ENCODE results near the gene ATXN1.

Gene ATXN1

GRCh38 chr6:16344756-16345155, 416.5 kb downstream of the ATXN1 start:
- Histone ChIP-seq H3K4me1 (ENCODE audit: low read length) (no peaks in the 10 kb centered on the region), H3K9ac (ENCODE audit: low read length) (no peak overlapping the region), H3K36me3 (replicated peaks; ENCODE audit: low read depth, low read length) (no peaks in the 10 kb centered on the region), H3K9me3 (ENCODE audit: insufficient read depth, low read length) (no peaks in the 10 kb centered on the region), H2AFZ (ENCODE audit: low read depth, low read length) (no peak overlapping the region), H3K79me2 (ENCODE audit: low read length) (no peaks in the 10 kb centered on the region), H3K27me3 (ENCODE audit: low read depth, low read length) (no peaks in the 10 kb centered on the region), H3K4me2 (ENCODE audit: low read length) (no peak overlapping the region), H4K20me1 (ENCODE audit: insufficient read depth, low read length) (no peaks in the 10 kb centered on the region), H3K4me3 (ENCODE audit: low read length) (no peak overlapping the region), H3K27ac (ENCODE audit: low read length) (no peak overlapping the region)
- no peak for TF ChIP-seq CTCF (IDR thresholded peaks at IDR 0.05; ENCODE audit: low read depth, low read length)
- TF ChIP-seq EZH2phosphoT487 (IDR thresholded peaks at IDR 0.05; ENCODE audit: low read depth), result no peak

- Histone ChIP-seq H3K9ac (ENCODE audit: low read length) (no peak overlapping the region), H3K4me2 (ENCODE audit: low read length) (no peak overlapping the region), H3K27me3 (ENCODE audit: low read depth, low read length) (no peaks in the 10 kb centered on the region), H3K4me1 (ENCODE audit: low read length) (no peaks in the 10 kb centered on the region), H2AFZ (ENCODE audit: low read depth, low read length) (no peak overlapping the region), H3K36me3 (replicated peaks; ENCODE audit: low read depth, low read length) (no peaks in the 10 kb centered on the region), H4K20me1 (ENCODE audit: insufficient read depth, low read length) (no peaks in the 10 kb centered on the region), H3K27ac (ENCODE audit: low read length) (no peak overlapping the region), H3K9me3 (ENCODE audit: insufficient read depth, low read length) (no peaks in the 10 kb centered on the region), H3K79me2 (ENCODE audit: low read length) (no peaks in the 10 kb centered on the region), H3K4me3 (ENCODE audit: low read length) (no peak overlapping the region)
- no peak for TF ChIP-seq EZH2phosphoT487 (IDR thresholded peaks at IDR 0.05; ENCODE audit: low read depth)
- no peak for TF ChIP-seq CTCF (IDR thresholded peaks at IDR 0.05; ENCODE audit: low read depth, low read length)
Observed at GRCh38 chr6:16343593-16343992, 417.7 kb downstream of the ATXN1 start.

- Histone ChIP-seq H4K20me1 (ENCODE audit: insufficient read depth, low read length) (no peaks in the 10 kb centered on the region), H3K9me3 (ENCODE audit: insufficient read depth, low read length) (no peaks in the 10 kb centered on the region), H3K27me3 (ENCODE audit: low read depth, low read length) (no peaks in the 10 kb centered on the region), H3K79me2 (ENCODE audit: low read length) (no peaks in the 10 kb centered on the region), H3K27ac (ENCODE audit: low read length) (no peak overlapping the region), H3K9ac (ENCODE audit: low read length) (no peak overlapping the region), H3K4me3 (ENCODE audit: low read length) (no peak overlapping the region), H2AFZ (ENCODE audit: low read depth, low read length) (no peak overlapping the region), H3K4me1 (ENCODE audit: low read length) (no peaks in the 10 kb centered on the region), H3K4me2 (ENCODE audit: low read length) (no peak overlapping the region), H3K36me3 (replicated peaks; ENCODE audit: low read depth, low read length) (no peaks in the 10 kb centered on the region)
- no peak for TF ChIP-seq EZH2phosphoT487 (IDR thresholded peaks at IDR 0.05; ENCODE audit: low read depth)
- TF ChIP-seq CTCF (IDR thresholded peaks at IDR 0.05; ENCODE audit: low read depth, low read length), result no peak
Observed at GRCh38 chr6:16339265-16339587, 422.0 kb downstream of the ATXN1 start.

- Histone ChIP-seq H2AFZ (ENCODE audit: low read depth, low read length) (no peak overlapping the region), H3K27me3 (ENCODE audit: low read depth, low read length) (no peaks in the 10 kb centered on the region), H3K36me3 (replicated peaks; ENCODE audit: low read depth, low read length) (no peaks in the 10 kb centered on the region), H3K4me1 (ENCODE audit: low read length) (no peaks in the 10 kb centered on the region), H3K4me3 (ENCODE audit: low read length) (no peak overlapping the region), H3K79me2 (ENCODE audit: low read length) (no peaks in the 10 kb centered on the region), H3K9ac (ENCODE audit: low read length) (no peak overlapping the region), H3K27ac (ENCODE audit: low read length) (no peak overlapping the region), H3K9me3 (ENCODE audit: insufficient read depth, low read length) (no peaks in the 10 kb centered on the region), H3K4me2 (ENCODE audit: low read length) (no peak overlapping the region), H4K20me1 (ENCODE audit: insufficient read depth, low read length) (no peaks in the 10 kb centered on the region)
- TF ChIP-seq CTCF (IDR thresholded peaks at IDR 0.05; ENCODE audit: low read depth, low read length) (no peak), EZH2phosphoT487 (IDR thresholded peaks at IDR 0.05; ENCODE audit: low read depth) (no peak)
Observed at GRCh38 chr6:16338577-16339264, 422.5 kb downstream of the ATXN1 start.
